GM12878 (cell line): Measurements from ENCODE around the gene GRAMD1B. TPM values are rescaled to one million over a fixed set of nuclear protein-coding genes. Genes with fewer than 3 reads are reported as not detected.

Experiments
- ATAC-seq: fragments of 200-7000 bp; cut with Tn5 transposase; 3 replicates; pipeline ENCODE4 v1.9.1; 2020; ENCODE audit warnings: mild to moderate bottlenecking, moderate library complexity
- BruUV-seq: library from RNA; stranded (reverse); fragments of 400-500 nt; replicated peaks from 2 replicates; lab custom pipeline; 2021; lab: Mats Ljungman, UMichigan
- CTCF ChIA-PET: fragments of 300-600 bp; sonication (Branson Sonifier 250); formaldehyde crosslinking; extraction: SDS; loops from one replicate; lab custom pipeline; 2021; ENCODE audit warnings: inconsistent platforms; lab: Yijun Ruan, JAX
- POLR2A ChIA-PET: fragments of 350-600 bp; formaldehyde crosslinking; extraction: SDS; loops from one replicate; lab custom pipeline; 2021; ENCODE audit warnings: inconsistent platforms; lab: Charles Lee
- RAD21 ChIA-PET: fragments of 300-600 bp; sonication (Branson Sonifier 250); formaldehyde crosslinking; loops from one replicate; lab custom pipeline; 2023; ENCODE audit warnings: antibody characterized with exemption; ENCODE audit not compliant: unreplicated experiment; lab: Charles Lee
- SMC1A ChIA-PET: fragments of 300-600 bp; sonication (Branson Sonifier 250); formaldehyde crosslinking; loops from one replicate; lab custom pipeline; 2023; ENCODE audit not compliant: unreplicated experiment, uncharacterized antibody; lab: Charles Lee
- DNase-seq: peaks from one replicate; pipeline ENCODE4 v3.0.0-alpha.2; 2011; ENCODE audit warnings: low read depth, low spot score
- FAIRE-seq: peaks from 3 replicates; lab custom pipeline; 2011; peaks lifted over from hg19 to GRCh38; lab: Jason Lieb, UNC
- H2AFZ ChIP-seq: 2 replicates; pipeline ENCODE4 v1.6.0; 2011; ENCODE audit warnings: low read depth, low read length, control low read depth; ENCODE audit not compliant: control insufficient read depth
- H3K27ac ChIP-seq: 2 replicates; pipeline ENCODE4 v1.5.1; 2011; ENCODE audit warnings: control low read depth; ENCODE audit not compliant: control insufficient read depth, insufficient read depth
- H3K27me3 ChIP-seq, 2 experiments: replicated peaks in 1 of 2; 2 replicates each; pipeline versions ENCODE4 v1.6.0 to v1.6.1; 2011; ENCODE audit warnings: low read length in 1 of 2; ENCODE audit not compliant: control insufficient read depth in 2 of 2, insufficient read depth in 2 of 2
- H3K36me3 ChIP-seq, 2 experiments: 2 replicates each; pipeline ENCODE4 v1.5.1; 2011; ENCODE audit warnings: low read length in 1 of 2; ENCODE audit not compliant: control insufficient read depth in 2 of 2, insufficient read depth in 2 of 2
- H3K4me1 ChIP-seq: 2 replicates; pipeline ENCODE4 v1.6.1; 2011; ENCODE audit warnings: mild to moderate bottlenecking, low read length, moderate library complexity, mixed read lengths; ENCODE audit not compliant: control insufficient read depth, insufficient read depth
- H3K4me2 ChIP-seq: 2 replicates; pipeline ENCODE4 v1.6.0; 2011; ENCODE audit warnings: control low read depth; ENCODE audit not compliant: control insufficient read depth, insufficient read depth
- H3K4me3 ChIP-seq: fragments of 200-600 bp; sonication (generic); 2 replicates; pipeline ENCODE4 v1.5.1; 2016
- H3K79me2 ChIP-seq: 2 replicates; pipeline ENCODE4 v1.6.0; 2011; ENCODE audit warnings: low read length; ENCODE audit not compliant: control insufficient read depth, insufficient read depth
- H3K9ac ChIP-seq: 2 replicates; pipeline ENCODE4 v1.8.0; 2011; ENCODE audit warnings: low read length, control low read depth, mixed read lengths; ENCODE audit not compliant: control insufficient read depth, insufficient read depth
- H3K9me3 ChIP-seq: replicated peaks from 3 replicates; pipeline ENCODE4 v1.5.1; 2011; ENCODE audit warnings: mild to moderate bottlenecking, low read length; ENCODE audit not compliant: control insufficient read depth, insufficient read depth
- H4K20me1 ChIP-seq: 2 replicates; pipeline ENCODE4 v1.6.0; 2011; ENCODE audit not compliant: control insufficient read depth, insufficient read depth
- IRF4 ChIP-seq: IDR thresholded peaks from 2 replicates; pipeline ENCODE4 v1.6.1; 2011; ENCODE audit warnings: low read depth, low read length
- WRNIP1 ChIP-seq: IDR thresholded peaks from 2 replicates; pipeline ENCODE4 v1.6.1; 2011; ENCODE audit warnings: low read depth, low read length, improper control_type of control experiment, borderline replicate concordance
- WGBS: methylation state at CpG from one replicate; pipeline ENCODE4 v1.1.6; 2016; ENCODE audit warnings: low lambda C conversion rate; ENCODE audit not compliant: insufficient replicate concordance, insufficient coverage; ENCODE audit errors: missing lambda C conversion rate; 5-methylcytosine and 5-hydroxymethylcytosine counted together
- in situ Hi-C: fragments of 300-500 bp; cut with MboI; formaldehyde crosslinking; loops from 9 replicates; pipeline ENCODE4 v1.14.3; 2018; ENCODE audit warnings: mixed read lengths
- intact Hi-C: fragments of 100-400 bp; cut with micrococcal nuclease; formaldehyde crosslinking; loops from one replicate; pipeline ENCODE4 v1.14.2; 2022; ENCODE audit not compliant: unreplicated experiment
- polyA plus RNA-seq, 11 experiments: library from polyadenylated mRNA; depleted of rRNA in 4 of 11; unstranded in 6 of 11; stranded (reverse) in 5 of 11; fragments of >200 nt; fragmentation: Nextera tagmentation in 4 of 11; fragmentation: Illumina TruSeq in 1 of 11; extraction: Ambion mirVana in 4 of 11; extraction: Trizol in 1 of 11; gene quantifications; 1 replicate in 1 of 11; 2 replicates in 10 of 11; pipeline versions ENCODE4 v1.2.1 to v1.2.3, GENCODE V29; 2011 to 2016; ENCODE audit warnings: inconsistent platforms in 2 of 11, missing spikeins in 2 of 11, low read depth in 1 of 11
- total RNA-seq, 4 experiments: library from RNA; depleted of rRNA in 3 of 4; stranded (reverse); fragments of >200 nt in 3 of 4; fragmentation: Illumina TruSeq in 1 of 4; extraction: Trizol in 1 of 4; gene quantifications; 2 replicates each; pipeline versions ENCODE4 v1.2.1 to v1.2.3, GENCODE V29; 2013 to 2021
- TF ChIP-seq, protein P1 (sequence below): fragments of 450-650 bp; IDR thresholded peaks from 2 replicates; pipeline ENCODE4 v1.6.1; 2018; ENCODE audit warnings: mild to moderate bottlenecking, low read depth, moderate library complexity; ENCODE audit not compliant: partially characterized antibody

The GRAMD1B gene
- total and polyA plus RNA-seq, 10 of the 15 experiments (the other 5 are each of a cell fraction or from before 2014, with no cell fraction given) = 1.9 to 49.1 (median 26.9) TPM

DNA sequence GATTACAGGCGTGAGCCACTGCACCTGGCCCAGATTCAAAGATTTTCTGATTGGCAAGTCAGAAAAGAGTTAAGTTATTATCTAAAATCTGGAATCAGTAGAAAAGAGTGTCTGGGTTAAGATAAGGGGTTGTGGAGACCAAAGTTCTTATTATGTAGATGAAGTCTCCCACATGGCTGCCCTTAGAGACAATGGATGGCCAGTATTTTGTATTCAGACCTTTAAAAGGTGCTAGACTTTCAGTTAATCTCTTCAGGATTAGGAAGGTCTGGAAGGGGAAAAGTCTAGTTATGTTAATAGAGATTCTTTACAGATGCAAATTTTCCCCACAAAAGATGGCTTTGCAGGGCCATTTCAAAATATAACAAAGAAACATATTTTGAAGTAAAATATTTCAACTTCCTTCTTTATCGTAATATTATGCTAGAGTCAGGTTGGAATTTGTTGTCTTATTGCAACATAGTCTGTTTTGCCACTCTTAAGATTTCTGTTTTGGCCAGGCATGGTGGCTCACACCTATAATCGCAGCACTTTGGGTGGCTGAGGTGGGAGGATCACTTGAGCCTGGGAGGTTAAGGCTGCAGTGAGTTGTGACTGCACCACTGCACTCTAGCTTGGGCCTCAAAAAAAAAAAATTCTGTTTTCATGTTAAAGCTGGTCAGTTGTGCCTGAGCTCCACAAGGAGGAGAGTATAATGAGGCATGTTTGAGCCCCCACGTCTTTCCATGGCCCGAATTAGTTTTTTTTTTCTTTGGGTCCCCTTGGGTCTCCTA lies 14.0 kb downstream of the GRAMD1B start:
- Histone ChIP-seq H3K27me3 (no peaks in the 10 kb centered on the region), H3K4me1 (peaks cover 6% of the 10 kb centered on the region), H3K79me2 (no peaks in the 10 kb centered on the region), H3K36me3 (peaks cover 2% of the 10 kb centered on the region in 2 experiments; a peak in 1 of 4 replicates), H3K9me3 (no peaks in the 10 kb centered on the region)
- DNase-seq = no peak
- TF ChIP-seq, protein P1, sequence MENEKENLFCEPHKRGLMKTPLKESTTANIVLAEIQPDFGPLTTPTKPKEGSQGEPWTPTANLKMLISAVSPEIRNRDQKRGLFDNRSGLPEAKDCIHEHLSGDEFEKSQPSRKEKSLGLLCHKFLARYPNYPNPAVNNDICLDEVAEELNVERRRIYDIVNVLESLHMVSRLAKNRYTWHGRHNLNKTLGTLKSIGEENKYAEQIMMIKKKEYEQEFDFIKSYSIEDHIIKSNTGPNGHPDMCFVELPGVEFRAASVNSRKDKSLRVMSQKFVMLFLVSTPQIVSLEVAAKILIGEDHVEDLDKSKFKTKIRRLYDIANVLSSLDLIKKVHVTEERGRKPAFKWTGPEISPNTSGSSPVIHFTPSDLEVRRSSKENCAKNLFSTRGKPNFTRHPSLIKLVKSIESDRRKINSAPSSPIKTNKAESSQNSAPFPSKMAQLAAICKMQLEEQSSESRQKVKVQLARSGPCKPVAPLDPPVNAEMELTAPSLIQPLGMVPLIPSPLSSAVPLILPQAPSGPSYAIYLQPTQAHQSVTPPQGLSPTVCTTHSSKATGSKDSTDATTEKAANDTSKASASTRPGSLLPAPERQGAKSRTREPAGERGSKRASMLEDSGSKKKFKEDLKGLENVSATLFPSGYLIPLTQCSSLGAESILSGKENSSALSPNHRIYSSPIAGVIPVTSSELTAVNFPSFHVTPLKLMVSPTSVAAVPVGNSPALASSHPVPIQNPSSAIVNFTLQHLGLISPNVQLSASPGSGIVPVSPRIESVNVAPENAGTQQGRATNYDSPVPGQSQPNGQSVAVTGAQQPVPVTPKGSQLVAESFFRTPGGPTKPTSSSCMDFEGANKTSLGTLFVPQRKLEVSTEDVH = no peak
- TF ChIP-seq WRNIP1 (no peak), IRF4 (no peak)
- TF ChIP-seq, all 136 proteins: peak for 0
- in situ Hi-C loops (no loop called here), intact Hi-C loops (no loop called here)
- ChIA-PET SMC1A (interaction anchor here (1.0 to 1.4 kb wide), 3 partner anchors 9 to 37 kb away, joined by 3 to 10 read pairs (median 3); no protein-coding TSS in a partner anchor), CTCF (interaction anchor here (0.6 to 0.7 kb wide), 2 partner anchors 77 to 82 kb away, joined by 3 to 4 read pairs; no protein-coding TSS in a partner anchor), RAD21 (no interaction called here), POLR2A (interaction anchor here (0.5 to 1.1 kb wide), 2 partner anchors 12 to 342 kb away, joined by 3 read pairs; no protein-coding TSS in a partner anchor)
- Histone ChIP-seq H2AFZ (no peak overlapping the region), H3K4me3 (no peak overlapping the region), H3K4me2 (no peak overlapping the region), H4K20me1 (no peaks in the 10 kb centered on the region), H3K27ac (no peak overlapping the region), H3K9ac (no peak overlapping the region)
- no TSS peak for BruUV-seq
- WGBS = 92% methylated on average over 5 of the region's 5 CpGs
- FAIRE-seq (no peak), ATAC-seq (peak; percentile 13; the same call in 2 of the 3 replicates)
